ENCODE measurements around the gene CNOT4. TPM values are rescaled to one million over a fixed set of nuclear protein-coding genes. Genes with fewer than 3 reads are reported as not detected.
"Not testable (repeated sequence)": the region's sequence is repeated elsewhere in the genome, so short reads cannot be mapped to it uniquely, and the experiment has no call there.

The CNOT4 gene
- total and polyA plus RNA-seq, 10 of the 15 experiments (the other 5 are each of a cell fraction or from before 2014, with no cell fraction given) = 9.4 to 29.6 (median 16.6) TPM

GRCh38 chr7:135321556-135321955 lies 188.3 kb downstream of the CNOT4 start:
- Histone ChIP-seq H3K4me1 (ENCODE audit: control insufficient read depth, insufficient read depth, low read length) (no peaks in the 10 kb centered on the region), H3K4me3 (no peak overlapping the region), H3K27me3 (replicated peaks in 1 of 2; ENCODE audit: control insufficient read depth in 2 of 2, insufficient read depth in 2 of 2, low read length in 1 of 2) (no peaks in the 10 kb centered on the region; a peak in 1 of 4 replicates), H3K36me3 (ENCODE audit: control insufficient read depth in 2 of 2, insufficient read depth in 2 of 2, low read length in 1 of 2) (no peaks in the 10 kb centered on the region), H3K27ac (ENCODE audit: control insufficient read depth, insufficient read depth) (no peak overlapping the region), H3K9me3 (replicated peaks; ENCODE audit: control insufficient read depth, insufficient read depth, low read length) (no peaks in the 10 kb centered on the region), H3K4me2 (ENCODE audit: control insufficient read depth, insufficient read depth) (no peak overlapping the region), H3K79me2 (ENCODE audit: control insufficient read depth, insufficient read depth, low read length) (no peaks in the 10 kb centered on the region), H4K20me1 (ENCODE audit: control insufficient read depth, insufficient read depth) (no peaks in the 10 kb centered on the region), H2AFZ (ENCODE audit: control insufficient read depth, low read depth, low read length) (no peak overlapping the region), H3K9ac (ENCODE audit: control insufficient read depth, insufficient read depth, low read length) (no peak overlapping the region)
- intact Hi-C loops (cut with micrococcal nuclease; ENCODE audit: unreplicated experiment) = no loop called here
- no TSS peak for BruUV-seq (replicated peaks)
- no peak for ATAC-seq
- SMC1A ChIA-PET (ENCODE audit: uncharacterized antibody, unreplicated experiment) = no interaction called here
- DNase-seq (ENCODE audit: low read depth, low spot score) = no peak
- TF ChIP-seq SRF (IDR thresholded peaks at IDR 0.05; ENCODE audit: low read depth in 2 of 2, low read length in 2 of 2) = no peak
- TF ChIP-seq NR2C2 (IDR thresholded peaks at IDR 0.05; ENCODE audit: borderline replicate concordance, control insufficient read depth, insufficient read length, low read depth) = no peak
- no peak for TF ChIP-seq KDM1A (IDR thresholded peaks at IDR 0.05; ENCODE audit: borderline replicate concordance)
- CTCF ChIA-PET = no interaction called here
- no peak for FAIRE-seq
- POLR2A ChIA-PET = interaction anchor here (0.6 kb wide), 1 partner anchor 37 kb away, joined by 3 read pairs; no protein-coding TSS in a partner anchor
- 42% methylated on average over 4 of the region's 4 CpGs for WGBS (ENCODE audit: insufficient coverage, insufficient replicate concordance, low lambda C conversion rate, missing lambda C conversion rate)
- RAD21 ChIA-PET (ENCODE audit: unreplicated experiment) = no interaction called here
- in situ Hi-C loops (cut with MboI) = no loop called here

GRCh38 chr7:135320953-135321352 lies 188.9 kb downstream of the CNOT4 start:
- H4K20me1 ChIP-seq (ENCODE audit: control insufficient read depth, insufficient read depth); H3K36me3 ChIP-seq (ENCODE audit: control insufficient read depth in 2 of 2, insufficient read depth in 2 of 2, low read length in 1 of 2); H3K4me2 ChIP-seq (ENCODE audit: control insufficient read depth, insufficient read depth); ATAC-seq; H3K4me3 ChIP-seq; H3K79me2 ChIP-seq (ENCODE audit: control insufficient read depth, insufficient read depth, low read length); H3K27ac ChIP-seq (ENCODE audit: control insufficient read depth, insufficient read depth); BruUV-seq (replicated peaks); H3K27me3 ChIP-seq (replicated peaks in 1 of 2; ENCODE audit: control insufficient read depth in 2 of 2, insufficient read depth in 2 of 2, low read length in 1 of 2); SMC1A ChIA-PET (ENCODE audit: uncharacterized antibody, unreplicated experiment); H3K4me1 ChIP-seq (ENCODE audit: control insufficient read depth, insufficient read depth, low read length); DNase-seq (ENCODE audit: low read depth, low spot score); in situ Hi-C loops (cut with MboI); CTCF ChIA-PET; intact Hi-C loops (cut with micrococcal nuclease; ENCODE audit: unreplicated experiment); H2AFZ ChIP-seq (ENCODE audit: control insufficient read depth, low read depth, low read length); H3K9ac ChIP-seq (ENCODE audit: control insufficient read depth, insufficient read depth, low read length); FAIRE-seq; H3K9me3 ChIP-seq (replicated peaks; ENCODE audit: control insufficient read depth, insufficient read depth, low read length): not testable (repeated sequence)
- RAD21 ChIA-PET (ENCODE audit: unreplicated experiment) = interaction anchor here (0.6 kb wide), 1 partner anchor 498 kb away, joined by 3 read pairs; no protein-coding TSS in a partner anchor
- POLR2A ChIA-PET = interaction anchor here (0.6 kb wide), 1 partner anchor 38 kb away, joined by 3 read pairs; no protein-coding TSS in a partner anchor
- 63% methylated on average over 6 of the region's 6 CpGs for WGBS (ENCODE audit: insufficient coverage, insufficient replicate concordance, low lambda C conversion rate, missing lambda C conversion rate)

Data from GM12878 (cell line).